SIG-M5 treated with dmso at 0.1 percent for 504 hours (cell line): Measurements from ENCODE around the gene CTIF.

Experiments
- DNase-seq: peaks from one replicate; lab custom pipeline; 2025; ENCODE audit not compliant: unreplicated experiment; lab: John Stamatoyannopoulos, UW

CTIF gene

GRCh38 chr18:48573632-48574283 lies 34.9 kb downstream of the CTIF start:
- no peak for DNase-seq

GRCh38 chr18:48574667-48575300 lies 36.0 kb downstream of the CTIF start:
- no peak for DNase-seq

- DNase-seq = no peak
These were observed 36.4 kb downstream of the CTIF start for GRCh38 chr18:48575301-48575657.

GRCh38 chr18:48575658-48576456 lies 37.0 kb downstream of the CTIF start:
- no peak for DNase-seq

- no peak for DNase-seq
These were observed 37.6 kb downstream of the CTIF start for GRCh38 chr18:48576457-48576771.

GRCh38 chr18:48577478-48578190 lies 38.8 kb downstream of the CTIF start:
- DNase-seq = no peak

- no peak for DNase-seq
These were observed 39.5 kb downstream of the CTIF start for GRCh38 chr18:48578289-48578688.

GRCh38 chr18:48580066-48580465 lies 41.2 kb downstream of the CTIF start:
- DNase-seq = no peak

- no peak for DNase-seq
These were observed 42.0 kb downstream of the CTIF start for GRCh38 chr18:48580782-48581181.

GRCh38 chr18:48581206-48581605 lies 42.4 kb downstream of the CTIF start:
- no peak for DNase-seq

- DNase-seq = no peak
These were observed 43.1 kb downstream of the CTIF start for GRCh38 chr18:48581941-48582340.

- no peak for DNase-seq
These were observed 44.1 kb downstream of the CTIF start for GRCh38 chr18:48582946-48583345.

- DNase-seq = no peak
These were observed 44.7 kb downstream of the CTIF start for GRCh38 chr18:48583573-48583972.

- no peak for DNase-seq
These were observed 51.1 kb downstream of the CTIF start for GRCh38 chr18:48589797-48590519.

- DNase-seq = no peak
These were observed 51.8 kb downstream of the CTIF start for GRCh38 chr18:48590678-48591077.

GRCh38 chr18:48592540-48593171 lies 53.8 kb downstream of the CTIF start:
- DNase-seq = no peak

- no peak for DNase-seq
These were observed 55.8 kb downstream of the CTIF start for GRCh38 chr18:48594471-48595094.

GRCh38 chr18:48595703-48596218 lies 56.9 kb downstream of the CTIF start:
- no peak for DNase-seq

GRCh38 chr18:48597110-48597509 lies 58.3 kb downstream of the CTIF start:
- DNase-seq = no peak

GRCh38 chr18:48597671-48598070 lies 58.8 kb downstream of the CTIF start:
- DNase-seq = no peak
